CD14-positive monocyte (primary cell): Measurements from ENCODE around the gene INSYN2B. TPM values are rescaled to one million over a fixed set of nuclear protein-coding genes. Genes with fewer than 3 reads are reported as not detected.

Experiments used
- DNase-seq, 3 donors: peaks; one replicate each; pipeline ENCODE4 v3.0.0-alpha.2; 2011 to 2022
- H2AFZ ChIP-seq: 2 replicates; pipeline ENCODE4 v1.6.0; 2012; ENCODE audit warnings: mild to moderate bottlenecking, low read depth, low read length, inconsistent platforms; ENCODE audit not compliant: insufficient read depth, poor library complexity, severe bottlenecking
- H3K27ac ChIP-seq, 2 donors: 1 replicate in 1 of 2; 2 replicates in 1 of 2; pipeline ENCODE4 v1.5.1; 2012 to 2013; ENCODE audit warnings: low read length in 2 of 2, control low read depth in 1 of 2, inconsistent platforms in 1 of 2, low read depth in 1 of 2, mild to moderate bottlenecking in 1 of 2
- H3K27me3 ChIP-seq, 2 donors: one replicate each; pipeline versions ENCODE4 v1.6.0 to v1.6.1; 2011 to 2013; ENCODE audit warnings: low read length in 2 of 2; ENCODE audit not compliant: control insufficient read depth in 2 of 2, insufficient read depth in 2 of 2
- H3K36me3 ChIP-seq, 2 donors: replicated peaks in 1 of 2; 1 replicate in 1 of 2; 2 replicates in 1 of 2; pipeline versions ENCODE4 v1.5.1 to v1.6.1; 2012 to 2013; ENCODE audit warnings: low read length in 2 of 2, control low read depth in 1 of 2, inconsistent platforms in 1 of 2, mild to moderate bottlenecking in 1 of 2; ENCODE audit not compliant: insufficient read depth in 2 of 2, control insufficient read depth in 1 of 2
- H3K4me1 ChIP-seq, 2 donors: 1 replicate in 1 of 2; 2 replicates in 1 of 2; pipeline versions ENCODE4 v1.5.1 to v1.6.1; 2012 to 2013; ENCODE audit warnings: low read length in 2 of 2, control low read depth in 1 of 2, inconsistent platforms in 1 of 2, mild to moderate bottlenecking in 1 of 2, moderate library complexity in 1 of 2; ENCODE audit not compliant: insufficient read depth in 2 of 2, control insufficient read depth in 1 of 2
- H3K4me2 ChIP-seq: replicated peaks from 2 replicates; pipeline ENCODE3; 2012; ENCODE audit warnings: low read length, moderate library complexity, mild to moderate bottlenecking; ENCODE audit not compliant: poor library complexity, severe bottlenecking; ENCODE audit errors: extremely low read depth
- H3K4me3 ChIP-seq, 3 experiments: fragments of 200-600 bp in 1 of 3; sonication (generic) in 1 of 3; replicated peaks in 1 of 3; 1 replicate in 2 of 3; 2 replicates in 1 of 3; pipeline ENCODE4 v1.5.1; 2011 to 2013; ENCODE audit warnings: low read length in 3 of 3, mild to moderate bottlenecking in 3 of 3, control low read depth in 2 of 3, low read depth in 2 of 3, inconsistent platforms in 1 of 3, moderate library complexity in 1 of 3
- H3K79me2 ChIP-seq: 2 replicates; pipeline ENCODE4 v1.6.0; 2012; ENCODE audit warnings: mild to moderate bottlenecking, control low read depth, inconsistent platforms, low read length, moderate library complexity; ENCODE audit not compliant: insufficient read depth
- H3K9ac ChIP-seq: 2 replicates; pipeline ENCODE4 v1.6.0; 2017; ENCODE audit warnings: low read length, mild to moderate bottlenecking; ENCODE audit not compliant: insufficient read depth, poor library complexity, severe bottlenecking
- H3K9me3 ChIP-seq, 2 donors: replicated peaks in 1 of 2; 1 replicate in 1 of 2; 2 replicates in 1 of 2; pipeline versions ENCODE4 v1.5.1 to v1.6.1; 2012 to 2013; ENCODE audit warnings: low read length in 2 of 2, control low read depth in 1 of 2; ENCODE audit not compliant: control insufficient read depth in 1 of 2, insufficient read depth in 1 of 2
- H4K20me1 ChIP-seq: 2 replicates; pipeline ENCODE4 v1.6.0; 2012; ENCODE audit warnings: mild to moderate bottlenecking, low read length, control low read depth, moderate library complexity; ENCODE audit not compliant: insufficient read depth
- H3K27ac Mint-ChIP-seq, 7 donors: one replicate each; pipeline ENCODE4 v1.8.0; 2020; ENCODE audit warnings: mild to moderate bottlenecking in 7 of 7, mixed read lengths in 7 of 7, moderate library complexity in 6 of 7, inconsistent platforms in 2 of 7
- H3K27me3 Mint-ChIP-seq, 3 donors: one replicate each; pipeline ENCODE4 v1.8.0; 2021 to 2022; ENCODE audit warnings: low read depth in 3 of 3, mild to moderate bottlenecking in 3 of 3, mixed read lengths in 3 of 3, moderate library complexity in 3 of 3, inconsistent platforms in 1 of 3
- H3K36me3 Mint-ChIP-seq, 2 donors: one replicate each; pipeline ENCODE4 v1.8.0; 2020; ENCODE audit warnings: mixed read lengths in 2 of 2, inconsistent platforms in 1 of 2, mild to moderate bottlenecking in 1 of 2
- H3K4me1 Mint-ChIP-seq: one replicate; pipeline ENCODE4 v1.8.0; 2020; ENCODE audit warnings: mild to moderate bottlenecking, mixed read lengths
- H3K4me3 Mint-ChIP-seq, 2 donors: one replicate each; pipeline ENCODE4 v1.8.0; 2020; ENCODE audit warnings: mild to moderate bottlenecking in 2 of 2, mixed read lengths in 2 of 2, moderate library complexity in 1 of 2
- H3K9me3 Mint-ChIP-seq, 7 donors: one replicate each; pipeline ENCODE4 v1.8.0; 2020 to 2022; ENCODE audit warnings: mixed read lengths in 7 of 7, mild to moderate bottlenecking in 6 of 7, moderate library complexity in 6 of 7, inconsistent platforms in 2 of 7
- CTCF ChIP-seq: fragments of 200-600 bp; IDR thresholded peaks from one replicate; pipeline ENCODE4 v1.8.0; 2022; ENCODE audit warnings: antibody characterized with exemption, mild to moderate bottlenecking
- WGBS: methylation state at CpG from one replicate; pipeline ENCODE4 v1.1.5; 2013; ENCODE audit warnings: missing lambda C conversion rate; ENCODE audit not compliant: insufficient coverage; 5-methylcytosine and 5-hydroxymethylcytosine counted together
- intact Hi-C, 2 donors: fragments of 100-400 bp; cut with micrococcal nuclease; formaldehyde crosslinking; loops; one replicate each; pipeline versions ENCODE4 v1.15.0 to v1.15.1; 2023
- polyA plus RNA-seq, 3 donors: library from polyadenylated mRNA; depleted of rRNA in 1 of 3; unstranded in 2 of 3; stranded (reverse) in 1 of 3; fragments of 300-500 nt in 2 of 3; fragments of >200 nt in 1 of 3; fragmentation: Illumina TruSeq in 2 of 3; gene quantifications; 1 replicate in 2 of 3; 2 replicates in 1 of 3; pipeline ENCODE4 v1.2.3, GENCODE V29; 2012 to 2021

The INSYN2B gene
- polyA plus RNA-seq, 3 donors: 0.17 TPM; not detected in 2

- no peaks in the 10 kb centered on the region for H3K4me1 Mint-ChIP-seq
- H3K27ac Mint-ChIP-seq: no peak overlapping the region
- no peak for TF ChIP-seq CTCF
- H3K36me3 Mint-ChIP-seq: peaks cover 83 to 95% of the 10 kb centered on the region in 2 donors
- H3K4me3 Mint-ChIP-seq: no peak overlapping the region
- Histone ChIP-seq H3K4me1 (no peaks in the 10 kb centered on the region), H3K27me3 (no peaks in the 10 kb centered on the region), H3K4me2 (no peak overlapping the region), H3K4me3 (no peak overlapping the region), H3K79me2 (no peaks in the 10 kb centered on the region), H3K27ac (no peak overlapping the region), H2AFZ (no peak overlapping the region), H3K9ac (no peak overlapping the region), H3K9me3 (no peaks in the 10 kb centered on the region), H3K36me3 (peaks cover 89 to 100% of the 10 kb centered on the region in 2 donors), H4K20me1 (peaks cover 31% of the 10 kb centered on the region)
- H3K9me3 Mint-ChIP-seq: peaks cover 0 to 2% (median 0%) of the 10 kb centered on the region in 7 donors
- no peak for DNase-seq
- intact Hi-C loops: no loop called here
- WGBS: 100% methylated on average over 2 of the region's 3 CpGs
- H3K27me3 Mint-ChIP-seq: peaks cover 0 to 5% (median 2%) of the 10 kb centered on the region in 3 donors
Observed at GRCh38 chr5:170020423-170020822, 40.1 kb upstream of the INSYN2B start.

- Histone ChIP-seq H3K9me3 (no peaks in the 10 kb centered on the region), H3K36me3 (peaks cover 80 to 99% of the 10 kb centered on the region in 2 donors), H3K79me2 (no peaks in the 10 kb centered on the region), H3K27ac (no peak overlapping the region), H4K20me1 (peaks cover 26% of the 10 kb centered on the region), H2AFZ (no peak overlapping the region), H3K27me3 (no peaks in the 10 kb centered on the region), H3K9ac (no peak overlapping the region), H3K4me3 (no peak overlapping the region), H3K4me1 (no peaks in the 10 kb centered on the region), H3K4me2 (no peak overlapping the region)
- H3K9me3 Mint-ChIP-seq: no peaks in the 10 kb centered on the region
- peaks cover 0 to 1% (median 0%) of the 10 kb centered on the region in 3 donors for H3K27me3 Mint-ChIP-seq
- TF ChIP-seq CTCF: no peak
- WGBS: 94% methylated on average over 9 of the region's 11 CpGs
- H3K36me3 Mint-ChIP-seq: peaks cover 80 to 90% of the 10 kb centered on the region in 2 donors
- no peak overlapping the region for H3K4me3 Mint-ChIP-seq
- intact Hi-C loops: no loop called here
- no peak overlapping the region for H3K27ac Mint-ChIP-seq
- no peak for DNase-seq
- no peaks in the 10 kb centered on the region for H3K4me1 Mint-ChIP-seq
Observed at GRCh38 chr5:170012622-170013021, 32.3 kb upstream of the INSYN2B start.
